HG03457 (cell line): ENCODE data around the gene KIAA1191.
"Not testable (repeated sequence)": the region's sequence is repeated elsewhere in the genome, so short reads cannot be mapped to it uniquely, and the experiment has no call there.

Experiments
- ATAC-seq: cut with Tn5 transposase; IDR thresholded peaks from one replicate; pipeline ENCODE4 v1.9.1; 2021; ENCODE audit warnings: moderate number of reproducible peaks; ENCODE audit not compliant: unreplicated experiment

Gene KIAA1191

GRCh38 chr5:176319827-176320554 lies 41.6 kb downstream of the KIAA1191 start:
- no peak for ATAC-seq

- ATAC-seq, result no peak
Measured at GRCh38 chr5:176317534-176318374, 43.8 kb downstream of the KIAA1191 start.

GRCh38 chr5:176305356-176305755 lies 56.2 kb downstream of the KIAA1191 start:
- not testable (repeated sequence) for ATAC-seq
